Measurements from ENCODE around the gene JAZF1.

DNA sequence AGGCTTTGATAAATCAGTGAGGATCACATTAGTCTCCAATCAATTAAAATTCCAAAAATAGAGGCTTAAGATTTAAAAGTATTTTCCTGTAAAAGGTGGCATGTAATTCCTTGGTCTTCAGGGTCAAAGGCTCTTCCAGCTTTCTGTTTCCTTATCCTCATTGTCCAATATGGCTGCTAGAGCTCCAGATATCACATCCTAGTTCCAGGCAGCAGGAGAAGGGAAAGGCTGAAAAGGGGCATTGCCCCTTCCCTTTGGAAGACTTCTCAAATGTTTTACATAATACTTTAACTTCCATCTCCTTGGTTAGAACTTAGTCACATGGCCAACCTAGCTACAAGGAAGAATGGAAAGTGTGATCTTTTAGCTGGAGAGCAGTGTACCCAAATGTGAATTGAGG lies 39.2 kb upstream of the JAZF1 start:
- TF ChIP-seq HMG20B (CRISPR knock-in tag; IDR thresholded peaks at IDR 0.05) (no peak), ZNF165 (CRISPR knock-in tag; IDR thresholded peaks at IDR 0.05; ENCODE audit: borderline replicate concordance) (no peak), ETV6 (IDR thresholded peaks at IDR 0.05; ENCODE audit: borderline replicate concordance in 1 of 2, low read depth in 2 of 2, low read length in 1 of 2) (no peak), ETV6 (CRISPR knock-in tag; IDR thresholded peaks at IDR 0.05; ENCODE audit: borderline replicate concordance) (no peak), SIN3B (IDR thresholded peaks at IDR 0.05; ENCODE audit: low read depth) (no peak), RB1 (IDR thresholded peaks at IDR 0.05; ENCODE audit: low read depth) (no peak), CBX8 (IDR thresholded peaks at IDR 0.05; ENCODE audit: borderline replicate concordance, extremely low read depth, low read depth, low read length, poor library complexity, severe bottlenecking) (no peak), ZNF217 (CRISPR knock-in tag; IDR thresholded peaks at IDR 0.05) (no peak), CREM (IDR thresholded peaks at IDR 0.05; ENCODE audit: low read depth) (no peak), GABPA (tag; conservative IDR thresholded peaks at IDR 0.05; ENCODE audit: low read depth) (no peak), BACH1 (tag; IDR thresholded peaks at IDR 0.05) (no peak), CTCF (IDR thresholded peaks at IDR 0.05 in 2 of 3, conservative IDR thresholded peaks at IDR 0.05 in 1 of 3; ENCODE audit: insufficient read depth in 2 of 3, low read depth in 1 of 3, low read length in 3 of 3) (no peak), MXI1 (IDR thresholded peaks at IDR 0.05; ENCODE audit: low read depth, low read length) (no peak), RBM25 (IDR thresholded peaks at IDR 0.05; ENCODE audit: low read depth, low read length, severe bottlenecking) (peak; percentile 88), EZH2 (IDR thresholded peaks at IDR 0.05; ENCODE audit: borderline replicate concordance, low read depth, low read length) (no peak)

Data from K562 (cell line).